Astrocyte of the cerebellum (primary cell): ENCODE results near the gene RAX.

Experiments used
- DNase-seq: peaks from one replicate; pipeline ENCODE4 v3.0.0-alpha.2; 2011; ENCODE audit warnings: low read depth
- H3K4me3 ChIP-seq: 2 replicates; pipeline ENCODE4 v1.5.1; 2011; ENCODE audit warnings: mild to moderate bottlenecking, low read depth, low read length, moderate library complexity
- CTCF ChIP-seq: IDR thresholded peaks from 2 replicates; pipeline ENCODE4 v1.5.1; 2012; ENCODE audit warnings: low read length, low read depth, moderate library complexity, mild to moderate bottlenecking; ENCODE audit errors: missing control alignments
- in situ Hi-C: cut with HindIII; loops from 2 replicates; pipeline ENCODE4 v1.10.0; 2017; ENCODE audit warnings: low sequenced_read_pairs

The RAX gene

GRCh38 chr18:59232309-59233016 lies 40.8 kb downstream of the RAX start:
- DNase-seq = no peak
- no peak for TF ChIP-seq CTCF
- in situ Hi-C loops = no loop called here
- no peak overlapping the region for H3K4me3 ChIP-seq

GRCh38 chr18:59231877-59232276 lies 41.4 kb downstream of the RAX start:
- no peak overlapping the region for H3K4me3 ChIP-seq
- no peak for DNase-seq
- no peak for TF ChIP-seq CTCF
- in situ Hi-C loops = no loop called here

GRCh38 chr18:59231114-59231513 lies 42.1 kb downstream of the RAX start:
- DNase-seq = no peak
- in situ Hi-C loops = no loop called here
- no peak overlapping the region for H3K4me3 ChIP-seq

GRCh38 chr18:59229701-59230443 lies 43.4 kb downstream of the RAX start:
- no peak for DNase-seq
- no peak for TF ChIP-seq CTCF
- in situ Hi-C loops = no loop called here
- H3K4me3 ChIP-seq = no peak overlapping the region

More at GRCh38 chr18:59231114-59231513, 42.1 kb downstream of the RAX start:
- no peak for TF ChIP-seq CTCF

GRCh38 chr18:59229191-59229590 lies 44.1 kb downstream of the RAX start:
- TF ChIP-seq CTCF = no peak
- H3K4me3 ChIP-seq = no peak overlapping the region
- in situ Hi-C loops = no loop called here
- no peak for DNase-seq

GRCh38 chr18:59228351-59228750 lies 44.9 kb downstream of the RAX start:
- H3K4me3 ChIP-seq = no peak overlapping the region
- TF ChIP-seq CTCF = no peak
- in situ Hi-C loops = no loop called here
- DNase-seq = no peak
